ENCODE data around the gene VTCN1.

The VTCN1 gene

DNA sequence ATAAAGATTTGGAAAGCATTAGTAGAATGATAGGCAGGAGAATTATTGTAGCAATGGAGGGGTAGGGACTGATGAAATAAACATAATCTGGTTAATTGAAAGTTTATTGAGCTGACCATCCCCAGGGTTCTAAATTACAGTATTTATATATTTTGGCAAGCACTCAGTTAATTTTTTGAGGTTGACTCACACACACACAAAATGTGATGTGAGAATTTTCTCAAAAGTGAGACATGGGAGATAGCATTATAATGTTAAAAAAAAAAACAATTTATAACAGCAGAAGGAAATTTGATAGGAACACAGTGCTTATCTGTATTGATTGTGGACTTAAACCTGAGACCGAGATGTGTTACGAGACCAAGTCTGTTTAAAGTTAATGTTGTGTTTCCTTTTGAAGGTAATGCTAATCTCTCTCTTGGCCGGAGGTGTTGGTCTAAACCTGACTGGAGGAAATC lies 113.7 kb downstream of the VTCN1 start:
- DNase-seq (ENCODE audit: low spot score): no peak

DNA sequence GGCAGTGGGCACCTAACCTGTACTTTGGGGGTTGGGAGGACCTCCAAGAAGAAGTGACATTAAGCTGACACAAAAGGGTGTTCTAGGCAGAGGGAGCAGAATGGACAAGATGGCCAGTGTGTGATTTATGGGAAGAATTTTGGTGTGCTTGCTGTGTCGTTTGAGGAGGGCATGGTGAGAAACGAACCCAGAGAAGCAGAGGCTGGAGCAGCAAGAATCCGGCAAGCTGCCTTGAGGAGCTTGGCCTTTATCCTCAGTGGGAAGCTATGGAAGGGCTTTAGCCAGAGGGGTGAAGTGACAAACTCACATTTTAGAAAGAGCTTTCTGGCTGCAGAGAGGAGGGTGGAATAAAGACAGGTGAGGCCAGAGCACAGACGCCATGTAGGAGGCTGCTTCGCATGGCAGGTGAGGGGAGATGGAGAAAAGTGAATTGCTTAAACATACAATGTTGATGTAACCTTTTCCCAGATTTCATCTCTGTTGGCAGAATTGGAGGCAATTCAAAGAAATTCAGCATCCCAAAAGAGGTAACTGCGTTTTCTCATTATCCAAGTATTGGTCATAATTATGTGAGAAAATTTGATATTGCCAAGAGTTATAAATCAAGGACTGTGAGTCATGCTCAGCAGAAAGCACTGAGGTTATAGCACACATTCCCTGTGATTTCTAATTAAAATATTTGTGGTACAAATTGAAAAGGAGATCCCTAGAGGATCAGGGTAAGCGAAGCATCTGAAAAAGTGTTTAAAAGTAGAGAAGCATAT lies 115.7 kb downstream of the VTCN1 start:
- DNase-seq (ENCODE audit: low spot score): no peak

DNA sequence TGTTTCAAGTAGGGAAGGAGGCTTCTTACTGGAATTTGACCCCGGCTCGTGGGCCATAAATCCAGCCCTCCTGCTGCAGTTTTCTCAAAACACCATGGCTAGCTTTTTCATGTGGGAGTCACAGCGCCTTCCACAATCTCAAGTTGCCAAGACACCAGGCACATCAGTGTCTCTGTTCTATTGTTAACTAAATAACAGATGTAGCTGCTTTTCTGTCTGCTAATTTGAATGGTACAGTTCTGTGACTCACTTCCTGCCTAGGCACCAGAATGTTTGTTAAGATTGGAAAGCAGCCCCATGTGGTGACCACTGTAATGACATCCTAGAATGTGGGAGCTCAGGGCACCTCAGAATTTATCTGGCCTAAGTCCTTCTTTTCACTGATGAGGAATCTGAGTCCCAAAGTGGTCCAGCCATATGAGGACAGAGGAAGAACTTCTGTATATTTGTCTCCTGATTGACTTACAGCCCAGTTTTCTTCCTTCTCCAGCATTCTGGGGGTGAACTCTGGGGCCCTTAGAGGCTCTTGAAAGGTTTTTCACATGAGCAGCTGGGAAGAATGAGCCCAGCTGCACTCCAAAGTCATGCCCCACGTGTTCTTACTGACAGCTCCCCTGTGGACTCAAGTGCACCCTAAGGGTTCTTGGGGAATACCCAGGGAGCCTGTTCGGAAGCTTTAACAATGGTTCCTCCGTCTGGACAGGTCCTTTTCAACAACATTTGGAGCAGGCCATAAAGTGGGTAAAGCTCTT lies 116.7 kb downstream of the VTCN1 start:
- peak; percentile 50 for DNase-seq (ENCODE audit: low spot score)
